Fibroblast of skin of left quadriceps (primary cell): ENCODE measurements around the gene CD34.
A peak's percentile ranks its signal among the peaks of the same experiment; 100 is the strongest.
"Not testable (repeated sequence)": the region's sequence is repeated elsewhere in the genome, so short reads cannot be mapped to it uniquely, and the experiment has no call there.

Experiments used
- DNase-seq, 2 experiments: peaks; one replicate each; pipeline ENCODE4 v3.0.0-alpha.2; 2013; ENCODE audit warnings: low read depth in 2 of 2

CD34 gene

GRCh38 chr1:207910591-207911354 is at the start of gene CD34:
Gene CD34, minus strand, starts transcription at chr1:207911125. Its CDS starts 45 bp downstream, at chr1:207911080.
- DNase-seq = no peak

- no peak for DNase-seq
These were observed 49.4 kb upstream of the CD34 start for GRCh38 chr1:207960346-207960745.

GRCh38 chr1:207959910-207960309 is 49.0 kb upstream of the CD34 start:
- no peak for DNase-seq

- no peak for DNase-seq
These were observed 48.4 kb upstream of the CD34 start for GRCh38 chr1:207959141-207959825.

GRCh38 chr1:207958376-207959139 is 47.6 kb upstream of the CD34 start:
- no peak for DNase-seq

- DNase-seq = no peak
These were observed 46.1 kb upstream of the CD34 start for GRCh38 chr1:207956986-207957385.

- DNase-seq = no peak
These were observed 43.2 kb upstream of the CD34 start for GRCh38 chr1:207954104-207954503.

- DNase-seq = no peak
These were observed 42.0 kb upstream of the CD34 start for GRCh38 chr1:207952617-207953542.

- no peak for DNase-seq
These were observed 40.7 kb upstream of the CD34 start for GRCh38 chr1:207951652-207952051.

GRCh38 chr1:207950750-207951149 is 39.8 kb upstream of the CD34 start:
- DNase-seq = no peak

GRCh38 chr1:207949571-207950195 is 38.8 kb upstream of the CD34 start:
- DNase-seq = no peak

GRCh38 chr1:207948536-207949250 is 37.8 kb upstream of the CD34 start:
- DNase-seq = peak; percentile 25 to 27

GRCh38 chr1:207946756-207947155 is 35.8 kb upstream of the CD34 start:
- no peak for DNase-seq

GRCh38 chr1:207944571-207944970 is 33.6 kb upstream of the CD34 start:
- peak; percentile 42 to 46 for DNase-seq

GRCh38 chr1:207942337-207942741 is 31.4 kb upstream of the CD34 start:
- DNase-seq = not testable (repeated sequence)

GRCh38 chr1:207941665-207942064 is 30.7 kb upstream of the CD34 start:
- no peak for DNase-seq

- no peak for DNase-seq
These were observed 27.1 kb upstream of the CD34 start for GRCh38 chr1:207938016-207938415.

- DNase-seq = no peak
These were observed 26.3 kb upstream of the CD34 start for GRCh38 chr1:207937204-207937603.

- no peak for DNase-seq
These were observed 24.2 kb upstream of the CD34 start for GRCh38 chr1:207935166-207935583.

- DNase-seq = no peak
These were observed 22.4 kb upstream of the CD34 start for GRCh38 chr1:207933205-207933800.
